ENCODE results near the gene HOXC4.
"Not testable (repeated sequence)": the region's sequence is repeated elsewhere in the genome, so short reads cannot be mapped to it uniquely, and the experiment has no call there.

DNA sequence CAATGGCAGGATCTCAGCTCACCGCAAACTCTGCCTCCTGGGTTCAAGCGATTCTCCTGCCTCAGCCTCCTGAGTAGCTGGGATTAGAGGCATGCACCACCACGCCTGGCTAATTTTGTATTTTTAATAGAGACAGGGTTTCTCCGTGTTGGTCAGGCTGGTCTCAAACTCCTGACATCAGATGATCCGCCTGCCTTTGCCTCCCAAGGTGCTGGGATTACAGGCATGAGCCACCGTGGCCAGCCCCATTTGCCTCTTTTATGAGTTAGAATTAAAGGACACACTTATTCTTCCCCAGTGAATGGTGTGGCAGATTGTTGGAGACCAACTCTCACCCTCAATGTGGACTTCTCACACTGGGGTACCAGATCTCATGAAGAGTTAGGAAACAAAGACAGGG is 11.6 kb upstream of the HOXC4 start:
- TF ChIP-seq EZH2 (IDR thresholded peaks at IDR 0.05; ENCODE audit: low read length, missing control alignments): not testable (repeated sequence)
- TF ChIP-seq, protein P1, sequence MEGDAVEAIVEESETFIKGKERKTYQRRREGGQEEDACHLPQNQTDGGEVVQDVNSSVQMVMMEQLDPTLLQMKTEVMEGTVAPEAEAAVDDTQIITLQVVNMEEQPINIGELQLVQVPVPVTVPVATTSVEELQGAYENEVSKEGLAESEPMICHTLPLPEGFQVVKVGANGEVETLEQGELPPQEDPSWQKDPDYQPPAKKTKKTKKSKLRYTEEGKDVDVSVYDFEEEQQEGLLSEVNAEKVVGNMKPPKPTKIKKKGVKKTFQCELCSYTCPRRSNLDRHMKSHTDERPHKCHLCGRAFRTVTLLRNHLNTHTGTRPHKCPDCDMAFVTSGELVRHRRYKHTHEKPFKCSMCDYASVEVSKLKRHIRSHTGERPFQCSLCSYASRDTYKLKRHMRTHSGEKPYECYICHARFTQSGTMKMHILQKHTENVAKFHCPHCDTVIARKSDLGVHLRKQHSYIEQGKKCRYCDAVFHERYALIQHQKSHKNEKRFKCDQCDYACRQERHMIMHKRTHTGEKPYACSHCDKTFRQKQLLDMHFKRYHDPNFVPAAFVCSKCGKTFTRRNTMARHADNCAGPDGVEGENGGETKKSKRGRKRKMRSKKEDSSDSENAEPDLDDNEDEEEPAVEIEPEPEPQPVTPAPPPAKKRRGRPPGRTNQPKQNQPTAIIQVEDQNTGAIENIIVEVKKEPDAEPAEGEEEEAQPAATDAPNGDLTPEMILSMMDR (conservative IDR thresholded peaks at IDR 0.05 in 1 of 2, IDR thresholded peaks at IDR 0.05 in 1 of 2; ENCODE audit: low read depth in 1 of 2, low read length in 2 of 2): not testable (repeated sequence)

All from fibroblast of lung (primary cell).